Measurements from ENCODE around the gene KIZ.

DNA sequence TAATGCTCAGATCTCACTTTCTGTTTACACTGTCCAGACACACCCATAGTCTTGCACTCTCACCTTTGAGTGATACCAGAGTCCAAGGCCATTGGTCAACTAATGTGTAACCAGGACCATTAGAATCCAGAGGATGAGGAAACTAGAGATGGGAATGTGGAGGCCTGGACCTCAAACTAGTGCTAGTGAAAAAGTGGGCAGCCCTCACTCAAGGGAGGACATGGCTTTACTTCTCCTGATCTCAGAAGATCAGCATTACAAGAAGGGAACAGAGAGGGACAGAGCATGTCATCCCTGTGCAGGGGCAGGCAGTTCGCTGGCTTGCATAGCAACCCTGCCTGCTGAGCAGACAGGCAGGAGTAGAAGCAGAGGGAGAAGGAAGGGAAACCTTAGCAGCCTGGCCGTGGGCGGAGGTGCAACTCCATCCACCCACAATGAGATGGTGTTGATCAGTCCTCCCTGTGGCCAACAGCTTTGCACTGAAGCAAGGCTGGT lies 154.7 kb downstream of the KIZ start:
- TF ChIP-seq, protein P1, sequence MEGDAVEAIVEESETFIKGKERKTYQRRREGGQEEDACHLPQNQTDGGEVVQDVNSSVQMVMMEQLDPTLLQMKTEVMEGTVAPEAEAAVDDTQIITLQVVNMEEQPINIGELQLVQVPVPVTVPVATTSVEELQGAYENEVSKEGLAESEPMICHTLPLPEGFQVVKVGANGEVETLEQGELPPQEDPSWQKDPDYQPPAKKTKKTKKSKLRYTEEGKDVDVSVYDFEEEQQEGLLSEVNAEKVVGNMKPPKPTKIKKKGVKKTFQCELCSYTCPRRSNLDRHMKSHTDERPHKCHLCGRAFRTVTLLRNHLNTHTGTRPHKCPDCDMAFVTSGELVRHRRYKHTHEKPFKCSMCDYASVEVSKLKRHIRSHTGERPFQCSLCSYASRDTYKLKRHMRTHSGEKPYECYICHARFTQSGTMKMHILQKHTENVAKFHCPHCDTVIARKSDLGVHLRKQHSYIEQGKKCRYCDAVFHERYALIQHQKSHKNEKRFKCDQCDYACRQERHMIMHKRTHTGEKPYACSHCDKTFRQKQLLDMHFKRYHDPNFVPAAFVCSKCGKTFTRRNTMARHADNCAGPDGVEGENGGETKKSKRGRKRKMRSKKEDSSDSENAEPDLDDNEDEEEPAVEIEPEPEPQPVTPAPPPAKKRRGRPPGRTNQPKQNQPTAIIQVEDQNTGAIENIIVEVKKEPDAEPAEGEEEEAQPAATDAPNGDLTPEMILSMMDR (conservative IDR thresholded peaks at IDR 0.05; ENCODE audit: low read depth, low read length) = no peak
- no peak for TF ChIP-seq EZH2 (IDR thresholded peaks at IDR 0.05; ENCODE audit: borderline replicate concordance, low read depth, low read length, poor library complexity, severe bottlenecking)

All from A673 (cell line).